ENCODE data around the gene NAA50.

Gene NAA50

DNA sequence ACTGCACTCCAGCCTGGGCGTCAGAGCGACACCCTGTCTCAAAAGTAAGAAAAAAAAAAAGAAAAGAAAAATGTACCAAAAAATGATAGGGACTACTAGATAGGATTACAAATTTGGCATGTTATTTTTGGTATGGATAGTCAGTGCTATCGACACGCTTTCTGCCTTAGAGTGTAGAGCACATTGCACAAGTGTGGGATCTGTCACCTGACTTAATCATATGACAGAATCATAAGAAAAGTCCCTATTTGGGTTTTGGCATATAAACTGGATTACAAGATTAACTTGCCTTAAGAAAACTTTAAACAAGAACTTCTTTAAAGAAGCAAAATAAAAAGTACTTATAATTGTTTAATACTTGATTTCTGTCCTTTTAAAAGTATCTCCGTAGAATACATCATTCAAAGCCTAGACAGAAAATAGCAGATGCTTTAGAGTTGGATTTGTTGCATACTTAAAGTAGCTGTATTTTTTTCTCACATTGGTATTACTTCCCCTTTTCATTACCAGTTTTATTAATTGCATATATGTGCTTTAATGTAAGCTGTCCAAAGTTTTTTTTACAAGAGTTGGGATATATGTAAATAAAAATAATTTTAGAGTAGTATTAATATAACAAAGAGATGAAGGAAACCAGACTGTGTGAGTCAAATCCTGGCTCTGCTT lies 8.6 kb upstream of the NAA50 start:
- TF ChIP-seq, protein P1, sequence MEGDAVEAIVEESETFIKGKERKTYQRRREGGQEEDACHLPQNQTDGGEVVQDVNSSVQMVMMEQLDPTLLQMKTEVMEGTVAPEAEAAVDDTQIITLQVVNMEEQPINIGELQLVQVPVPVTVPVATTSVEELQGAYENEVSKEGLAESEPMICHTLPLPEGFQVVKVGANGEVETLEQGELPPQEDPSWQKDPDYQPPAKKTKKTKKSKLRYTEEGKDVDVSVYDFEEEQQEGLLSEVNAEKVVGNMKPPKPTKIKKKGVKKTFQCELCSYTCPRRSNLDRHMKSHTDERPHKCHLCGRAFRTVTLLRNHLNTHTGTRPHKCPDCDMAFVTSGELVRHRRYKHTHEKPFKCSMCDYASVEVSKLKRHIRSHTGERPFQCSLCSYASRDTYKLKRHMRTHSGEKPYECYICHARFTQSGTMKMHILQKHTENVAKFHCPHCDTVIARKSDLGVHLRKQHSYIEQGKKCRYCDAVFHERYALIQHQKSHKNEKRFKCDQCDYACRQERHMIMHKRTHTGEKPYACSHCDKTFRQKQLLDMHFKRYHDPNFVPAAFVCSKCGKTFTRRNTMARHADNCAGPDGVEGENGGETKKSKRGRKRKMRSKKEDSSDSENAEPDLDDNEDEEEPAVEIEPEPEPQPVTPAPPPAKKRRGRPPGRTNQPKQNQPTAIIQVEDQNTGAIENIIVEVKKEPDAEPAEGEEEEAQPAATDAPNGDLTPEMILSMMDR (IDR thresholded peaks at IDR 0.05; ENCODE audit: low read depth, low read length): no peak
- no peak for DNase-seq (ENCODE audit: low read depth in 2 of 2)
- no peak overlapping the region for H3K4me3 ChIP-seq (replicated peaks in 1 of 2; ENCODE audit: low read depth in 2 of 2, low read length in 2 of 2)

GRCh38 chr3:113753376-113753985 lies 7.4 kb upstream of the NAA50 start:
- H3K4me3 ChIP-seq (replicated peaks in 1 of 2; ENCODE audit: low read depth in 2 of 2, low read length in 2 of 2): no peak overlapping the region
- DNase-seq (ENCODE audit: low read depth in 2 of 2): no peak
- TF ChIP-seq, protein P1 (IDR thresholded peaks at IDR 0.05; ENCODE audit: low read depth, low read length): no peak

GRCh38 chr3:113751141-113751540 lies 5.1 kb upstream of the NAA50 start:
- DNase-seq (ENCODE audit: low read depth in 2 of 2): peak; percentile 21 to 43
- TF ChIP-seq, protein P1 (IDR thresholded peaks at IDR 0.05; ENCODE audit: low read depth, low read length): no peak
- H3K4me3 ChIP-seq (replicated peaks in 1 of 2; ENCODE audit: low read depth in 2 of 2, low read length in 2 of 2): no peak overlapping the region

GRCh38 chr3:113747283-113748046 lies 1.4 kb upstream of the NAA50 start:
- peak in 1 of 2 donors; percentile 30 for DNase-seq (ENCODE audit: low read depth in 2 of 2)
- TF ChIP-seq, protein P1 (IDR thresholded peaks at IDR 0.05; ENCODE audit: low read depth, low read length): no peak
- peak overlapping the region; percentile 80 to 97 for H3K4me3 ChIP-seq (replicated peaks in 1 of 2; ENCODE audit: low read depth in 2 of 2, low read length in 2 of 2)

DNA sequence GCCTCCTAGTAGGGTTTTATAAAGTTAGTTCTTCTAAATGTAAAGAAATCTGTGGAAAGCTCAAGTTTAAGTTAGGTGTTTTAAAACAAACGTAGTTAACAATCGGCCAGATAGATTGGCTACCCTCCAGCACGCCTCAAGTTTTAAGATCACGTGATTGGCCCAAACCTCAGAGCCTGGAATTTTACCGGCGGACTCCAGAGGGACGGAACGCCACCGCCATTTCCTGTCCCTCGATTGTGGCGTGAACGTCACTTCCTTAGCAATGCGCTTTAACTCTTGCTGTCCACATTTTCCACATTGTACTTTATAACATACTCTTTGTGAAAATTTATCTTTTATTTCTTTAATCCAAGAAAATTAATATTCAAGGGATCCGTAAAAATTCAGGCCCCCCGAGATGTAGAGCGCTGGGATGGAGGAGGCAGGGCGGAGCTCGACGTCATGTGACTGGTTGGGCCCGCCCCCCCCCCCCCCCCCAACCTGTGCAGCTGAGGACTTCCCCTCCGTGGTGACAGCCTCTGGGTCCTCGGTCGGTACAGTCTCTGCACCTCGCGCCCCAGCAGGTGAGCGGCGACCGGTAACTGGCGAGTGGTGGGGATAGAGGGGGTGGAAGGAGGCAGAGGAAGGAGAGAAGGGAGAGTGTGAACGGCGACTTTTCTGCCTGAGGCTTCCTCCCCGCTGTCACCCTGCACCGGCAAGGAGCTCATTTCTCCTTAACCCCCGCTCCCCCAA lies 666 bp upstream of the NAA50 start, which contains the start of gene ATP6V1A:
ATP6V1A (plus strand) TSS at position 488 of the 735 bp plus-strand sequence. CDS start 31,719 bp downstream, outside the sequence.
- DNase-seq (ENCODE audit: low read depth in 2 of 2): peak; percentile 96 to 97
- TF ChIP-seq, protein P1 (IDR thresholded peaks at IDR 0.05; ENCODE audit: low read depth, low read length): no peak
- H3K4me3 ChIP-seq (replicated peaks in 1 of 2; ENCODE audit: low read depth in 2 of 2, low read length in 2 of 2): peak within 1 kb of the TSS; percentile 80 to 97
